D721Med (cell line): ENCODE data around the gene SPECC1L.
"Not testable (repeated sequence)": the region's sequence is repeated elsewhere in the genome, so short reads cannot be mapped to it uniquely, and the experiment has no call there.

Experiments
- DNase-seq: peaks from one replicate; pipeline ENCODE4 v3.0.0; 2011; ENCODE audit warnings: low spot score; ENCODE audit not compliant: insufficient read length
- FAIRE-seq: peaks from 2 replicates; lab custom pipeline; 2011; peaks lifted over from hg19 to GRCh38; lab: Jason Lieb, UNC
- CTCF ChIP-seq: IDR thresholded peaks from 2 replicates; pipeline ENCODE4 v1.5.1; 2012; ENCODE audit warnings: mild to moderate bottlenecking, control low read depth; ENCODE audit not compliant: insufficient read depth; ENCODE audit errors: missing control alignments

Gene SPECC1L

GRCh38 chr22:24284747-24285203, 14.1 kb downstream of the SPECC1L start:
- FAIRE-seq (no peak), DNase-seq (no peak)
- no peak for TF ChIP-seq CTCF

- FAIRE-seq (no peak), DNase-seq (no peak)
- no peak for TF ChIP-seq CTCF
Observed at GRCh38 chr22:24285245-24285644, 14.6 kb downstream of the SPECC1L start.

GRCh38 chr22:24287212-24287611, 16.6 kb downstream of the SPECC1L start:
- DNase-seq, FAIRE-seq: not testable (repeated sequence)

GRCh38 chr22:24287801-24288200, 17.2 kb downstream of the SPECC1L start:
- not testable (repeated sequence) for DNase-seq, FAIRE-seq

DNA sequence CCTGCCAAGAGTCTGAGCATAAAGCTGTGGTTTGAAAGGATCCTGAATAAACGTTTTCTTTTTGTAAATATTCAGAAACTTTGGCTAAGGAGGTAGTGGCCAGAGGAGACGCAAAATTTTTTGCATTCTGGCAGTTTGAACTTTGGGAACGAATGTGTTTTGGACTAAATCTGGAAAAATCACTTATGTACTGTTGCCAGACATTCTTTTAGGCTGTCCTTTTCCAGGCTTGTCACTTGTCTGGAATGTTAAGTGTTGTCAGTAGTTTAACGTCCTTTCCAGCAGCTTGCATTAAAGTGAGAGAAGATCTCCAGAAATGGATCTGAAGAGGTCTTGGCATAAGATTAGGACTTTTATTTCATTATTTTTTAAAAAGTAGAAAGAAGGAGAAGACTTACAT, 18.5 kb downstream of the SPECC1L start:
- DNase-seq = no peak
- no peak for FAIRE-seq
- no peak for TF ChIP-seq CTCF

DNA sequence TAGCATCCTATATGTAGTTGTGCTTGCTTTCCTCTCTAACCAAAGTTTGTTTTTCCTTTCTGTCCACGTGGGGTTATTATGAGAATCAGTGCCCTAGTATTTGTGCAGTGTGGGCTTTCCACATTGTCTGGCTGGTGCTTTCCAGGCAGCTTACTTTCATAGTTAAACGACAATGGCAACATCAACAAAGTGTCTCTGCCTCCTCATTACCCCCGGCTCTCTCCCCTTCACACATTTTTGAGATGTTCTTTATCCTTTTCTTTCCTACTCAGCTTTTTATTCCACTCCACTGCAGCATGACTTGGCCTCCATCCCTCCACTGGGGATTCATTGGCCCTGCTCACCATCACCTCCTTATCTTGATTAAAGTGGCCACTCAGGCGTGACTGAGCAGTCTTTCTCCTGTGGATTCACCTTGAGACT, 19.1 kb downstream of the SPECC1L start:
- TF ChIP-seq CTCF = no peak
- FAIRE-seq = no peak

GRCh38 chr22:24290459-24290858, 19.8 kb downstream of the SPECC1L start:
- DNase-seq (no peak), FAIRE-seq (no peak)
- TF ChIP-seq CTCF = no peak

More for the DNA sequence above, 19.1 kb downstream of the SPECC1L start:
- no peak for DNase-seq

DNA sequence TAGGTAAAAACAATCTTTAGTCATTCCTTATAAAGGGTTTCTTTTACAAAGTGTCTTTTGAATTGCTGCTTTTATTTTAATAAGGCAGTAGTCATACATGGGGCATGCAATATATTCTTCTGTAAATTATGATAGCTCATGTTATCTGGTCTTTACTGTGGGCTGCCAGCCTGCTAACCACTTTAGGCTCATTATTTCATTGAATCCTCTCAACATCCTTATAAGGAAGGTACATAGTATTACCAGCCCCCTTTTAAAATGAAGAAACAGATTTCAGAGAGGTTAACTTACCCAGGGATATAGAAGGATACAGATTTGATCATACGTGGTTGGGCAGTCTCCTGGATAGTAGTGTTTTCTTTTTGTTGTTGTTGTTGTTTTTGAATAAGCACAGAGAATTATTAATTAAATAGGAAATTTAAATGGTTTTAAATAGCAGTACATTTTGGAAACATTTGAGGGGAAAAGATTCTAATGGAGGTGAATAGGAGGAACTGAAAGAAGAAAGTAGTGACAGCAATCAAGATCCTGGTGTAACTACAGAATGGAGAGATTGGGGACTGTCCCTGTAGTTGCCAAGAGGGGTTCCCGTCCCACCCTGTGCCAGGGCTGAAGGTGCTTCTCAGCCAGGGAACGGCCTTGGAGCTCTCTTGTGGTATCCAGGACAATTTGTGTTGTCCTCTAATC, 21.0 kb downstream of the SPECC1L start:
- DNase-seq (no peak), FAIRE-seq (no peak)
- TF ChIP-seq CTCF = no peak

- FAIRE-seq = not testable (repeated sequence)
Observed at GRCh38 chr22:24292202-24292830, 21.7 kb downstream of the SPECC1L start.

DNA sequence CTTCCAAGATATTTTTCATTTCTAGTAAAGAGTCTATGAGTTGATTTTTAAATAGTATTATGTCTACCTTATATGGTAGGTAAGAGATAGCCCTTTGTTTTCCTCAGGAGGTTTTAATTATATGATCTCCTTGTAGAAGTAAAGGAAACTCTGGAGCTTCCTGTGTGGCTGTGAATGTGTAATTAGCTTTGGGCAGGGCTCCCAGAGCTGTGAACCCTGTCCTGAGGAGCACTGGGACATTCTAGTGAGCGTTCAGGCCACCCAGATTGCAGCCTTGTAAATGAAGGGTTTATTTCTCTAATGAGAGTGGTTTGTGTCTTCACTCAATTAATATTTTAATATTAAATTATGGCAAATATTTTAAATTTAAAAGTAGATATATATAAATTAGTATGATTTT, 24.3 kb downstream of the SPECC1L start:
- FAIRE-seq, DNase-seq: not testable (repeated sequence)

More at GRCh38 chr22:24292202-24292830, 21.7 kb downstream of the SPECC1L start:
- DNase-seq = not testable (repeated sequence)

DNA sequence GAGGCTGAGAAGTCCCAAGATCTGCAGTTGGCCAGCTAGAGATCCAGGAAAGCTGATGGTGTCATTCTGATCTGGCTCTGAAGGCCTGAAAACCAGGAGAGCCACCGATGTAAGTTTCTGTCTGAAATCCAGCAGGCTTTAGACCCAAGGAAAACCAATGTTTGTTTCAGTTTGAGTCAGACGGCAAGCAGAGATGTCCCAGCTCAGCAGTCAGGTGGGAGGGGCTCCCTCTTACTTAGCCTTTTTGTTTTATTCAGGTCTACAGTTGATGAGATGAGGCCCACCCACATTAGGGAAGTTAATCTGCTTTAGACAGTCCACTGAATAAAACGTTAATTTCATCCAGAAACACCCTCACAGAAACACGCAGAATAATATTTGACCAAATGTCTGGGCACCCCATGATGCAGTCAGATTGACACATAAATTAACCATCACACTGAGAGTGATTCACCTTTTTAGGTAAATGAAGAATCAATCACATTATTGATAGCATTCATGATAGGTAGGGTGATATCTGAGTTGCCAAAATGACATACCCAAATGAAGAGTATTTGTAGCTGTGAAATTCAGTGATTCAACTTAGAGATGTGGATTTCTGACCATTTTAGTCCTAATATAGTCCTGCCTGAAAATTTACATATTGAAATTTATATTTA, 28.0 kb downstream of the SPECC1L start:
- FAIRE-seq = not testable (repeated sequence)

More for the DNA sequence above, 28.0 kb downstream of the SPECC1L start:
- not testable (repeated sequence) for DNase-seq
